ENCODE results near the gene ISG15.
"Not testable (repeated sequence)": the region's sequence is repeated elsewhere in the genome, so short reads cannot be mapped to it uniquely, and the experiment has no call there.

ISG15 gene

GRCh38 chr1:1006305-1007159 is 6.8 kb upstream of the ISG15 start:
- DNase-seq (ENCODE audit: extremely low read depth in 1 of 2, low read depth in 1 of 2) = no peak

GRCh38 chr1:1010131-1010530 is 3.2 kb upstream of the ISG15 start:
- DNase-seq (ENCODE audit: extremely low read depth in 1 of 2, low read depth in 1 of 2) = not testable (repeated sequence)

- no peak for DNase-seq (ENCODE audit: extremely low read depth in 1 of 2, low read depth in 1 of 2)
These were observed 1.8 kb upstream of the ISG15 start for GRCh38 chr1:1011396-1011949.

- DNase-seq (ENCODE audit: extremely low read depth in 1 of 2, low read depth in 1 of 2) = not testable (repeated sequence)
These were observed 577 bp upstream of the ISG15 start for GRCh38 chr1:1012736-1013104.

GRCh38 chr1:1013922-1014648 is 788 bp downstream of the ISG15 start:
- DNase-seq (ENCODE audit: extremely low read depth in 1 of 2, low read depth in 1 of 2) = no peak

DNA sequence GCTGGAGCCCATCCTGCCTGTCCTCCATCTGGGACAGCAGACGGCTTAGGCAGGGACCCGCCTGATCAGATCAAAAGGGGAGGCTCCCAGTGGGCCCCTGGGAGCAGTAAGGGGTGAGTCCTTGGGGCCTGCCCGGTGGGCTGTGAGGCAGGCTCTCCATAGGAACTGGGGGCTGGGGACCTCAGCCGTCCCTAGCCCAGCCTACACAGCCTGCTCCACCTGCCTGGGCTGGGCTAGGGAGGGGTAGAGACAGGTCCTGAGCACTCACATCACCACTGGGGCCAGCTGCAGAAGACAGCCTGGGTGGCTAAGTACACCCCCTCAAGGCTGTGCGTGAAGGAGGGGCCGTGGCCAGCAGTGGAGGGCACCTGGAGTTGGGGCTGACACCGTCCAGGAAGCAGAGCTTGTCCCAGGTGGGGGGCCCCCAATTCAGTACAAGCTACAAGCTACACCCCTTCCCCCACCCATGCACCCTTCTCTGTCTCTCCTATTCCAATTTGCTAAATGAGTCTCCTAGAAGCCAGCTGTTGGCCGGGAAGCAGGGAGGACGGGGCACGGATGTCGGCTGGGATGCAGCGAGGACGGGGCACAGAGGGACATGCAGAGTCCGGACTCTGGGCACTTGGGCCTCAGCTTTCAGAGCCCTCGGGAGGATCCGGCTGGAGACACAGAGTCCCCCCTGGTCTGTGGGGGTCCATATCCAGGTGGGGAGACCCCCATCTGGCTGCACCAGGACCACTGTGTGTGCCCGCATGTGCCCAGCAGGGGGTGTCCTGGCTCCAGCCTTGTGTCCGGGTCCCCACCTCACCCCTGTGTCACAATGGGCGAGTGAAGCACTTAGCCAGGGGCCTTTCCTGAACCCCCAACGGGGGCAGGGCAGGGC is 1.7 kb downstream of the ISG15 start:
- DNase-seq (ENCODE audit: extremely low read depth in 1 of 2, low read depth in 1 of 2) = no peak

GRCh38 chr1:1017397-1018320 is 4.4 kb downstream of the ISG15 start:
- not testable (repeated sequence) for DNase-seq (ENCODE audit: extremely low read depth in 1 of 2, low read depth in 1 of 2)

- not testable (repeated sequence) for DNase-seq (ENCODE audit: extremely low read depth in 1 of 2, low read depth in 1 of 2)
These were observed 5.0 kb downstream of the ISG15 start for GRCh38 chr1:1018321-1018685.

DNA sequence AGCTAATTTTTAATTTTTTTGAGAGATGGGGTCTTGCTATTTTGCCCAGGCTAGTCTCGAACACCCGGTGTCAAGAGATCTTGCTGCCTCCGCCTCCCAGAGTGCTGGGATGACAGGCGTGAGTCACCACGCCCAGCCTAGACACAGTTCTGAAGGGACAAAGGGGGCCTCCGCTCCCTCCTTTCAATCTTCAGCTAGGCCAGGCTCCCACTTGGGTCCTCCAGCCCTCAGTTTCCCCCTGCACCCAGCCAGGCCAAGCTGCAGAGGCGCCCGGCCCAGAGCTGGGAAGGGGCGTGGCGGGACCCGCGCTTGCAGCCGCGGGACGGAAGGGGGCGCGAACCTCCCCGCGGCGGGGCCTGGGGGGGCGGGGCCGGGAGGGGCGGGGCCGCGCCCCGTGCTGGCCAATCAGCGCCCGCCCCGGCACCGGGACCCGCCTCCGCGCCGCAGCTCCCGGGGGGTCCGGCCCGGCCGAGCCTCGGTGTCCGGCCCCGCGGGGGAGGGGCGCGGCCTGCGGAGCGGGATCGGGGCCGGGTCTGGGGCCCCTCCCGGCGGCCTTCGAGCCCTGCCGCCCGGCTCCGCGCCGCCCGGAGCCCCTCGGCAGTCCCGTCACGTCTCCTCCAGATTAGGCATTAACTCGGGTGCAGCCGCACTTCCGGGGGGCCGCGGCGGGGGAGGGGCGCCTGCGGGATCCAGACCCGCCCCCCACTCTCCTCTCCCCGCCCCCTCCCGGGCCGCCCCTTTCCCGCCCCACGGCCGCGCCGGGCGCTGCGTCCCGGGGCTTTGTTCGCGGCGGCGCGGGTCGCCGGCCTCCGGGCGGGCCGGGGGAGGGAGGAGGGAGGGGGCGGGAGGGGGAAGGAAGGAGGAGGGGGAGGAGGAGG is 6.1 kb downstream of the ISG15 start:
- DNase-seq (ENCODE audit: extremely low read depth in 1 of 2, low read depth in 1 of 2) = peak in 1 of 2 donors; percentile 69

DNA sequence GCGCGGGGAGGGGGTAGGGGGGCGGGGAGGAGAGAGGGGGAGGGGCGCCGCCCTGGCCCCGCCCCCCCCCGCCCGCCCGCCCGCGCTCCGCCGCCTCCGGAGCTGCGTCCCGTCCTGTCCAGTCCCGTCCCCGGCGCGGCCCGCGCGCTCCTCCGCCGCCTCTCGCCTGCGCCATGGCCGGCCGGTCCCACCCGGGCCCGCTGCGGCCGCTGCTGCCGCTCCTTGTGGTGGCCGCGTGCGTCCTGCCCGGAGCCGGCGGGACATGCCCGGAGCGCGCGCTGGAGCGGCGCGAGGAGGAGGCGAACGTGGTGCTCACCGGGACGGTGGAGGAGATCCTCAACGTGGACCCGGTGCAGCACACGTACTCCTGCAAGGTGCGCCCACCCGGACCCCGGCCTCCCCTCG is 6.7 kb downstream of the ISG15 start, which contains the start of gene AGRN:
Gene AGRN, plus strand, starts transcription at position 121 of the 405 bp plus-strand sequence. Its CDS starts 53 bp downstream, at position 174.
- no peak for DNase-seq (ENCODE audit: extremely low read depth in 1 of 2, low read depth in 1 of 2)

GRCh38 chr1:1020415-1021009 is 7.2 kb downstream of the ISG15 start:
- no peak for DNase-seq (ENCODE audit: extremely low read depth in 1 of 2, low read depth in 1 of 2)

GRCh38 chr1:1021010-1021919 is 8.0 kb downstream of the ISG15 start:
- DNase-seq (ENCODE audit: extremely low read depth in 1 of 2, low read depth in 1 of 2) = no peak

DNA sequence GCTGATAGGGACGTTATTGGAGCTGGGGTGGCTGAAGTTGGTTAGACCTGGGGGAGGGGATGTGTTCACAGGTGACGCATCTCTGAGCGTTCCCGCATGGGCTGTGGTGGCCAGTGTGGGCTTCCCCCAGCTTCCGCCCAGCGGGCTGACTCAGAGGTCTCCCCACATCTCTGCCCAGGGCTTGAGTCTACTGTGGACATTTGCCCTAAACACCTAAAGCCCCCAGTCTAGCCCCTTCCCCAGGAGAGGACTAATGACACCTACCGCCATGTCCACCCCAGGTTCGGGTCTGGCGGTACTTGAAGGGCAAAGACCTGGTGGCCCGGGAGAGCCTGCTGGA is 8.6 kb downstream of the ISG15 start:
- DNase-seq (ENCODE audit: extremely low read depth in 1 of 2, low read depth in 1 of 2) = no peak

DNA sequence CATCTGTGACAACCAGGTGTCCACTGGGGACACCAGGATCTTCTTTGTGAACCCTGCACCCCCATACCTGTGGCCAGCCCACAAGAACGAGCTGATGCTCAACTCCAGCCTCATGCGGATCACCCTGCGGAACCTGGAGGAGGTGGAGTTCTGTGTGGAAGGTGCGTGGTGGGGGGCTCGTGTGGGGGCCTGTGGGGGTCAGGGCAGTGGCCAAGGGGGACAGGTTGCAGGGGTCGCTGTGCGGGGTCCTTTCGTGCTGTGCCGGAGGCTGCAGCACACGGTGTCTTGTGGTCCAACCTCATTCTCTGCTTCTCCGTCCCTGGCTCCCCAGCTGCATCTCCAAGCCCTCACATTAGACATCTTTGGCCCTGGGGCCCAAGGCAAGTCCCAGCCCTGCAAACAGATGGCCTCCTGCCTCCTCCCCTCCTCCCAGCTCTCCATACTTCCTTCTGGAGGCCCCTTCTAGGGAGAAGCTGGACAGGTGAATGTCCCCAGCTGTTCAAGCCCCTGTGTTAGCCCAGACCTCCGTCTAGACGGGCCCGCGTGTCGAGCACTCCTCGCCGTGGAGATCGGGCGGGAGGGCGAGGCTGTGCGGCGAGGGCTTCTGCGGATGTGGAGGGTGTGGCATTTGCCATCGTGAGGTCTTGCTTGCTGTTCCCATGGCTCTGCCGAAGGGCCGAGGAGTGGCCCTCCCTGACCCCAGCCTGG is 9.2 kb downstream of the ISG15 start:
- DNase-seq (ENCODE audit: extremely low read depth in 1 of 2, low read depth in 1 of 2) = no peak

DNA sequence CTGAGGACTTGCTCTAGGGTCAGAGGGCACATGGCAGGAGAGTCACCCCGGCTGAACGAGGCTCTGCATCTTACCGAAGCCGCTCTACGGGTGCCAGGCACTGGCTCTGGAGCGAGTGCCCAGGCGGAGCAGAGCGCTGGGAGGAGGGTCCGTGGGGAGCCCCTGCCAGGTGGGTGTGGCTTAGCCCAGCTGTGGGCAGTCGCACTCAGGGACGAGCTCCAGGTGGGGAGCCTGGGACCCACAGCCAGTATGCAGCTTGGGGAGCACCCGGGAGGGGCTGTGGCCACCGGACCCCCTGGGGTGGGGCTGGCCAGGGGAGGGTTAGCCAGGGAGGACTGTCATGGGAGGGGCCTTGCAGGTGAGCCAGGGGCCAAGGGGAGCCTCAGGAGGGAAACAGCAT is 10.4 kb downstream of the ISG15 start:
- no peak for DNase-seq (ENCODE audit: extremely low read depth in 1 of 2, low read depth in 1 of 2)

DNA sequence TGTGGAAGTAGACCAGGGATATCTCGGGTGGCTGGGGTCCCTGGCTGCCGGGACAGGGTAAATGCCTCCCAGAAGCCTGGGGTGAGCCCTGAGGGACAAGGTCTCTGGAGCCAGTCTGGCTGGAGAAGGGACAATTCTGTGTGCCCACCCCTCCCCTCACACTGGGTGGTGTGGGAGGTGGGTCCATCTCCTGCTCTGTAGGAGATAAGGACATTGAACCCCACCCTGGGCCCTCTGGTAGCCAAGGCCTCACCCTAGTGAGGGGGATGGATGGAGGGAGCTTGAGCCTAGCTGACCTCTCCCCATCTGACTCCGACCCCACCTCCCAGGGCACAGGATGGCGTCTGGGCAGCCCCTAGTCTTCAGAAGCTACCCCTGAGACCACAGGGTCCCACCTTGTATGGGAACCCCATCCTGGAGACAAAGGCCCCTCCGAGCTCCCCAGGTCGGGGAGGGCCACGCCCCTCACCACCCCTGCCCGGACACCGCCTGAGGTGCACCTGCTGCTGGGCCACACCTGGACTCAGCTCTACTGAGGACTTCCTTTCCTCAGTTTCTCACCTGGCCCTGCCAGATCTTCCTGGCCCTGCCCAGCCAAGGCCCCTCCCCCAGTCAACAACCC is 11.0 kb downstream of the ISG15 start:
- DNase-seq (ENCODE audit: extremely low read depth in 1 of 2, low read depth in 1 of 2) = no peak

Measured in stimulated activated CD8-positive, alpha-beta memory T cell treated with anti-CD3 and anti-CD28 coated beads, Interleukin-7, amount 100 ng/mL, for 48 hours (primary cell).